ENCODE data around the gene FUT2.
"Not testable (repeated sequence)": the region's sequence is repeated elsewhere in the genome, so short reads cannot be mapped to it uniquely, and the experiment has no call there.

Gene FUT2

GRCh38 chr19:48705431-48705830 is 9.7 kb downstream of the FUT2 start:
- no peak overlapping the region for H3K4me3 Mint-ChIP-seq
- peaks cover 17% of the 10 kb centered on the region for H3K36me3 Mint-ChIP-seq (ENCODE audit: low read depth)
- no peak for DNase-seq
- no peaks in the 10 kb centered on the region for H3K27me3 Mint-ChIP-seq
- H3K9me3 Mint-ChIP-seq: no peaks in the 10 kb centered on the region
- H3K27ac Mint-ChIP-seq: no peak overlapping the region
- no peaks in the 10 kb centered on the region for H3K4me1 Mint-ChIP-seq (ENCODE audit: low read depth)

DNA sequence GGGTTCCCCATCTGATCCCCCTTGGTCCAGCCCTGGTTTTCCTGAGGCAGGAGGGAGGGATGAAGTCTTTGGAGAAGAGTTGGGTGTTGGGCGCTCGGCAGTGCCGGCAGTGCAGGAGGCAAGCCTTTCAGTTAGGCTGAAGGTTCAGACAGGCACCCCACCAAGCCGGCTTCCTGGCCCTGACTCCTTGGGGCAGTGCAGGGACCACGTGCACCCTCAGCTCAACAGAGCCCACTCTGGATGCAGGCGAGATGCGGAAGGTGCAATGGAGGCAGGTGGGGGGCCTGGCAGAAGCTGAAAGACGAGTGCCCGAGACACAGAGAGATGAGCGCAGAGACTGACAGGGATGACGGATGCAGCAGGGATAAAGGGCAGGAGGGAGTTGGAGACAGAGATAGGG is 12.7 kb downstream of the FUT2 start:
- no peak overlapping the region for H3K4me3 Mint-ChIP-seq
- H3K27me3 Mint-ChIP-seq: no peaks in the 10 kb centered on the region
- peaks cover 7% of the 10 kb centered on the region for H3K4me1 Mint-ChIP-seq (ENCODE audit: low read depth)
- H3K27ac Mint-ChIP-seq: no peak overlapping the region
- peaks cover 16% of the 10 kb centered on the region for H3K36me3 Mint-ChIP-seq (ENCODE audit: low read depth)
- H3K9me3 Mint-ChIP-seq: no peaks in the 10 kb centered on the region
- DNase-seq: no peak

- Mint-ChIP-seq H3K27me3 (no peaks in the 10 kb centered on the region), H3K4me3 (no peak overlapping the region), H3K36me3 (ENCODE audit: low read depth) (peaks cover 6% of the 10 kb centered on the region), H3K27ac (no peak overlapping the region), H3K4me1 (ENCODE audit: low read depth) (peaks cover 18% of the 10 kb centered on the region), H3K9me3 (no peaks in the 10 kb centered on the region)
- DNase-seq: no peak
Measured at GRCh38 chr19:48711106-48711662, 15.4 kb downstream of the FUT2 start.

DNA sequence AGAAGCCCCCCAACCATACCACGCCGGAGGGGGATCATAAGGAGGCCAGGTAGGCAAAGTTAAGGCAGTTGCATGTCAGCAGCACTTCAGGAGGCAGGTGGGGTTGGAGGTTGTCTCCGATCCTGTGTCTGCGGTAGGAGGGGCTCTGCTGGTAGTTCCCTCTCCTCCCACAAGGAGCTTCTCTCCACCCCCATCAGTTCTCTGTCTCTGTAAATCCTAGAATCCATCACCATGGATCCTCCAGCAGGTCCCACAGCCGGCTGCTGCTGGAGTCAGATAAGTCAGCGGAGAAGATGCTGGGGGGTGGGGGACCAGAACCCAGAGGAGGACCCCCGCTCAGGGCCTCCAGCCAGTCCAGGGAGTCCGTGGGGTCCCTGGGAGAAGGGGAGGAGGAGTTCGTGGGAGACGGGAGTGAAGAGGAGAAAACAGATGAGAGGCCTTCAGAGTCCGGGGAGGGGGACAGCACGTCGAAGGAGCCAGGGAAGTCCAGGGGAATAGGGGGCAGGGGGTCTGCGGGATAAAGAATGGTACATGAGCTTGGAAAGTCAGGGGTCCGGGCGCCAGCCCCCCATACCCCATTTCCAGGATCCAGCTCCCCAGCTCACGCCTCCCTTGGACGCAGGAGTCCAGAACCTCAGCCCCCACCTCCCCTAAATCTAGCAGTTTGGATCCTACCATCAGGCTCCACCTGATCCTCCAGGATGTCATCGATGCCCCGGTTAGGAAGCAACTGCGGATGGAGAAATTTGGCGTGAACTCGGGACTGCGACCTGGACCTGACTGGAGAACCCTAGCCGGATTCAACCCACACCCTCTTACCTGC is 17.5 kb downstream of the FUT2 start:
- Mint-ChIP-seq H3K27me3 (no peaks in the 10 kb centered on the region), H3K4me3 (peak overlapping the region; percentile 86), H3K9me3 (no peaks in the 10 kb centered on the region), H3K27ac (peak overlapping the region; percentile 69), H3K36me3 (ENCODE audit: low read depth) (peaks cover 6% of the 10 kb centered on the region), H3K4me1 (ENCODE audit: low read depth) (peaks cover 18% of the 10 kb centered on the region)
- no peak for DNase-seq

- Mint-ChIP-seq H3K4me3 (peak overlapping the region; percentile 86), H3K4me1 (ENCODE audit: low read depth) (peaks cover 18% of the 10 kb centered on the region), H3K9me3 (no peaks in the 10 kb centered on the region), H3K36me3 (ENCODE audit: low read depth) (peaks cover 6% of the 10 kb centered on the region), H3K27me3 (no peaks in the 10 kb centered on the region), H3K27ac (peak overlapping the region; percentile 91)
- peak; percentile 98 for DNase-seq
Measured at GRCh38 chr19:48713864-48714755, 18.3 kb downstream of the FUT2 start.

DNA sequence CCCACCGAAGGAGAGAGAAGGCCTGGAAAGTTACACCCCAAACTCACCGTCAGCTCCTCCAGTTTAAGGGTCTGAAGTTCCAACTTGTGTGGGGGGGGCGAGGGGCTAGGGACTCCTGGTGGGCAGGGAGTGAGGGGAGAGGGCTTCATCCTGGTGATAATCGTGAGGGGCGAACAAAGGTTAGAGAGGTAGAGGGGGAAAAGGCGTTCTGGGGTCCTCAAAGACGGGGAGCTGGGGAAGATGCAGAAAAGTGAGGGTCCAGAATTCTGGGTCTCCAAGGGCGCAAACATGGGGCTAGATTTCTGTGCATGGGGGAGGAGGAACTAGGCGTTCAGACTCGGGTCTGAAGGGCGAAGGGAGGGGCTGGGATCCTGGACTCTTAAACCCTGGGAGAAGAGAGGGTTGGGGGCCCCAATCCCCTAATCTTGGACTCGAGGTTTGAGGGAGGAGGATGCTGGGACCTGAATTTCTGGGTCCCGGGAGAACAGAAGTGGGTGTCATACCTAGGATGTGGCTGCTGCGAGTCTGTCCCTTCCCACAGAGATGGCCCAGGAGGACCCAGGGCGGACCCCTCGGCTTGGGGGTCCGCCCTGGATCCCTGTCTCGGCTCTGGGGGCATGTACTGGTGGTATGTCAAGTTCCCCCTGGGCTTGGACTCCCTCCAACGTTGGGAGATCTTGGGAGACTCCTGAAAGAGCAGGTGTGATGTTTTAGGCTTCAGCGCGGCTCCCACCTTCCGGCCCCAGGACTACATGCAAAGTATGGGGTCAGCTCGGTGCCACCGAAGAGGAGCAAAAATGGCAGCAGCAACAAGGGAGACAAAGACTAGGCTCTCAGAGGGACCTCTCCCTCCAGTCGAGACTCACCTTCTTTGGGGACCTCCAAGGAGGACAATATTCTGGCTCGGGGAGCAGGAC is 19.2 kb downstream of the FUT2 start:
- DNase-seq: no peak
- H3K27ac Mint-ChIP-seq: peak overlapping the region; percentile 91
- no peaks in the 10 kb centered on the region for H3K9me3 Mint-ChIP-seq
- peaks cover 6% of the 10 kb centered on the region for H3K36me3 Mint-ChIP-seq (ENCODE audit: low read depth)
- no peaks in the 10 kb centered on the region for H3K27me3 Mint-ChIP-seq
- peaks cover 18% of the 10 kb centered on the region for H3K4me1 Mint-ChIP-seq (ENCODE audit: low read depth)
- H3K4me3 Mint-ChIP-seq: peak overlapping the region; percentile 83

DNA sequence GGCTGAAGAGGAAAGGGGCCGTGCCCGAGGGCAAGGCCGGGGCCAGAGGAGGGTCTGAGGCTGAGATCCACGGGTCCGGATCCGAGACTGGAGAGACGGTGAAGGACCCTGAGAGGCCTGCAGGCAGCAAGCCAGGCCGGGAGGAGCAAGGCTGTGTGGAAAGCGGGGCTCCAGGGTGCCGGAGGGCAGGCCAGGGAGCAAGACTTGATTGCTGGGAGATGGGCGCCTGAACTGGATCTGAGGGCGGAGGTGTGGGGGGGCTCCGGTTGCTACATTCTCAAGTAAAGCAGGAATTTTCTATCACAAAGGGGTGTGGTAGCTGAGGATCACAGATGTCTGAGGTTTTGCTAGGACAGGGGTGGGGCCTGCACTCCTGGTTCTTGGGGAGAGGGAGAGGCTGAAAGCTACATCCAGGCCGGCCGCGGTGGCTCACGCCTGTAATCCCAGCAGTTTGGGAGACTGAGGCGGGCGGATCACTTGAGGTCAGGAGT is 20.0 kb downstream of the FUT2 start:
- Mint-ChIP-seq H3K27me3 (no peaks in the 10 kb centered on the region), H3K36me3 (ENCODE audit: low read depth) (peaks cover 7% of the 10 kb centered on the region), H3K27ac (no peak overlapping the region), H3K4me3 (peak overlapping the region; percentile 83), H3K9me3 (no peaks in the 10 kb centered on the region), H3K4me1 (ENCODE audit: low read depth) (peaks cover 24% of the 10 kb centered on the region)
- no peak for DNase-seq

- peaks cover 30% of the 10 kb centered on the region for H3K4me1 Mint-ChIP-seq (ENCODE audit: low read depth)
- H3K27ac Mint-ChIP-seq: no peak overlapping the region
- H3K27me3 Mint-ChIP-seq: no peaks in the 10 kb centered on the region
- peaks cover 2% of the 10 kb centered on the region for H3K36me3 Mint-ChIP-seq (ENCODE audit: low read depth)
- no peak for DNase-seq
- no peaks in the 10 kb centered on the region for H3K9me3 Mint-ChIP-seq
- no peak overlapping the region for H3K4me3 Mint-ChIP-seq
Measured at GRCh38 chr19:48716562-48717291, 21.0 kb downstream of the FUT2 start.

DNA sequence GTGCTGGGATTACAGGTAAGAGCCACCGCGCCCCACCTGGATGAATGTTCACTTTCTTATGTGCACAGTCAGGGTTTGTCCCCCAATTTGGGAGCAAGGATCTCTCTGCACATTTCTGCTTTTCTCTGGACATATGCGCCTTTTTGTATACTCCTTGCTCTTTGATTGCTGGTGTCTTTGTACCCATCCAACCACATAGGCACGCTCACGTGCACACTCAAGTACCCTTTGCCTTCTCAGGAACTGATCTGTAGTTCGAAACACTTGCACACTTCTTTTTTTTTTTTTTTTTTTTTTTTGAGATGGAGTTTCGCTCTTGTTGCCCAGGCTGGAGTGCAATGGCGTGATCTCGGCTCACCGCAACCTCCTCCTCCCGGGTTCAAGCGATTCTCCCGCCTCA is 22.3 kb downstream of the FUT2 start:
- not testable (repeated sequence) for H3K27me3 Mint-ChIP-seq; DNase-seq; H3K9me3 Mint-ChIP-seq; H3K27ac Mint-ChIP-seq; H3K36me3 Mint-ChIP-seq (ENCODE audit: low read depth); H3K4me3 Mint-ChIP-seq
- H3K4me1 Mint-ChIP-seq (ENCODE audit: low read depth): peaks cover 28% of the 10 kb centered on the region

- peaks cover 2% of the 10 kb centered on the region for H3K36me3 Mint-ChIP-seq (ENCODE audit: low read depth)
- no peak overlapping the region for H3K4me3 Mint-ChIP-seq
- H3K27me3 Mint-ChIP-seq: no peaks in the 10 kb centered on the region
- no peak for DNase-seq
- peaks cover 23% of the 10 kb centered on the region for H3K4me1 Mint-ChIP-seq (ENCODE audit: low read depth)
- H3K27ac Mint-ChIP-seq: no peak overlapping the region
- H3K9me3 Mint-ChIP-seq: no peaks in the 10 kb centered on the region
Measured at GRCh38 chr19:48718711-48719231, 23.0 kb downstream of the FUT2 start.

- no peaks in the 10 kb centered on the region for H3K9me3 Mint-ChIP-seq
- no peak for DNase-seq
- H3K36me3 Mint-ChIP-seq (ENCODE audit: low read depth): peaks cover 2% of the 10 kb centered on the region
- peaks cover 22% of the 10 kb centered on the region for H3K4me1 Mint-ChIP-seq (ENCODE audit: low read depth)
- peak within 1 kb of the TSS; percentile 86 for H3K4me3 Mint-ChIP-seq
- no peaks in the 10 kb centered on the region for H3K27me3 Mint-ChIP-seq
- H3K27ac Mint-ChIP-seq: peak within 1 kb of the TSS; percentile 98
Measured at GRCh38 chr19:48719263-48720171, 23.7 kb downstream of the FUT2 start, which contains the start of gene MAMSTR. Gene MAMSTR, minus strand, starts transcription at chr19:48719725. Its CDS starts 694 bp downstream, at chr19:48719031.

- no peak for DNase-seq
- Mint-ChIP-seq H3K27ac (peak overlapping the region; percentile 98), H3K4me3 (peak overlapping the region; percentile 86), H3K4me1 (ENCODE audit: low read depth) (peaks cover 22% of the 10 kb centered on the region), H3K27me3 (no peaks in the 10 kb centered on the region), H3K9me3 (peaks cover 6% of the 10 kb centered on the region), H3K36me3 (ENCODE audit: low read depth) (peaks cover 4% of the 10 kb centered on the region)
Measured at GRCh38 chr19:48720251-48720612, 24.5 kb downstream of the FUT2 start.
